Stimulated activated naive CD4-positive, alpha-beta T cell (primary cell): Measurements from ENCODE around the gene SOD1.

Source experiments
- DNase-seq, 6 experiments: peaks; one replicate each; lab custom pipeline; 2025; lab: John Stamatoyannopoulos, UW

The SOD1 gene

DNA sequence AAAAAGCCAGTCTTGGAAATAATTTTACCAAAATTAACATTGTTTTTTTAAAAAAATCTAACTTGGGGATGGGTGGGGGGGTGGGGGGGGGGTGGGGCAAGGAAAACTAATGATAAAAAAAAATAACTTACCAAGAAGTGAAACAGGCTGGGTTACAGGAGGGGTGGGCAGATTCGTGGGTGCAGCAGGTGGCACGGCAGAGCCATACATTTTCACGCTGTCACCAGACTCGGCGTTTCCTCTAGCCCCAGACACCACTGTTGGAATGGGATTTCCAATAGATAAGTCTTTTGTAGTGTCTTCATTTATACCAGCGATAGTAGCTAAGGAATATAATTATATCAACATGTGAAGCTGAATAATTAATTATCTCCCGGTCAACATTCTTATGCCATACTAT is 25.4 kb downstream of the SOD1 start:
- DNase-seq, result no peak

DNA sequence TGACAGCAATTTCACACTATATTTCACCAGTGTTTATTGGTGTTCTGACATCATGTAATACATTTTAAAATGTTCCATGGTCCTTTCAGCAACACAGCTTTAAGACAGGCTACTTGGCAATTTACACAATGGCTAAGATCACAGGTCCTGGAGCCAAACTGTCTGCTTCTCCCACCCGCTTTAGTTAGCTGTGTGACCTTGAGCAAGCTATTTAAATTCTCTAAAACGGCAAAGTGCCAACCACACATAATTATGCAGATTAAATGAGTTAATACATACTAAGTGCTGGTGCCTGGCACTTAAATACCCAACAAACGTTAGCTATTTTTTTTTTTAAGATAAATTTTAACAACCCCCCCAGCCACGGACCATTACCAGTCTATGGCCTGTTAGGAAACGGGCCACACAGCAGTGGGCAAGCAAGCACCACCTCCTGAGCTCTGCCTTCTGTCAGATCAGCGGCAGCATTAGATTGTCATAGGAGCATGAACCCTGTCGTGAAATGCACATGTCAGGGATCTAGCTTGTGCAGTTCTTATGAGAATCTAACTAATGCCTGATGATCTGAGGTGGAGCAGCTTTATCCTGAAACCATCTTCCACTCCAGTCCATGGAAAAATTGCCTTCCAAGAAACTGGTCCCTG is 26.9 kb downstream of the SOD1 start:
- DNase-seq, result no peak

DNA sequence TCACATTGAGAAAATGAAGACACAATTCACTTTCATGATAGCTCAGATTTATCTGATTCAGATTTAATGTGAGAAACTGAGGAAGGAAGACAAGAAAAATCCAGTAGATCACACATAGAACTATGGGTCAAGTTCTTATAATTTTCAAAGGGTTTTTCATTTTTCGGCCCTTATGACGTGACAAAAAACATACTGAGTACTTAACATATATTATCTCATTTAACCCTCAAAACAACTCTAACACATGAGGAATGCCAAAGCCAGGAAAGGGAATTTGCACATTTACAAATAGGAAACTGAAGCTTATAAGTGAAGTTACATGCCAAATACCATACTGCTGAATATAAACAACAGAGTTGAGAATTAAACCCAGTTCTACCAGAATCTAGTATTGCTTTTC is 27.6 kb downstream of the SOD1 start:
- no peak for DNase-seq

DNA sequence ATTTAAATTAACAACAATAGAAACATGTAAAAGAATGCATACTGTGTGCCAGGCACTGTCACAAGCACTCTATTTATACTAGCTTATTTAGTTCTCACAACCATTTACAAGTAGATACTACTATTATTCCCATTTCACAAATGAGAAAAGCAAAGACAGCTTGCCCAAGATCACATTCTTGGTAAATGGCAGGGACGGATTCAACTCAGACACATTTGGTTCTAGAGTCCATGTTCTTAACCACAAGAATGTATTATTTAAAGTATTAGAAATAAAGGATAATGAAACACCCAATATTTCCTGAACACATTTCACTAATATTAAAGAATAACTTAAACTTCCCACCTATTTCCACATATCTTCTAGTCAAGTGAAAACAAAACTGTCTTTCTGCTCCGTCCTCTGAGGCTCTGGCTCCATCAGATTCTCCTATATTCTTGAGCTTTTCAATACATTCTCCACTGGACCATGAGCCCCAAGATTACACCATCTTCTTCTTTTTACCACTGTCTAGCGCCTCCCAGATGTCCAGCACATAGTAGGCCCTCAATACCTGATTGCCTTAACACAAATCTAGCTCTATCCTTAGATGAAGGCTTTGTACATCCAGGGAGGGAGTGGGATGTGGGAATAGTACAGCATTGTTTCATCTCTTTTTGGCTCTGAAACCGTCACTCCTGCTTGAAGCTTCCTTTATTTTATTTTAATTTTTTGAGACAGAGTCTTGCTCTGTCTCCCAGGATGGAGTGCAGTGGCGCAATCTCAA is 29.3 kb downstream of the SOD1 start:
- DNase-seq, result no peak

DNA sequence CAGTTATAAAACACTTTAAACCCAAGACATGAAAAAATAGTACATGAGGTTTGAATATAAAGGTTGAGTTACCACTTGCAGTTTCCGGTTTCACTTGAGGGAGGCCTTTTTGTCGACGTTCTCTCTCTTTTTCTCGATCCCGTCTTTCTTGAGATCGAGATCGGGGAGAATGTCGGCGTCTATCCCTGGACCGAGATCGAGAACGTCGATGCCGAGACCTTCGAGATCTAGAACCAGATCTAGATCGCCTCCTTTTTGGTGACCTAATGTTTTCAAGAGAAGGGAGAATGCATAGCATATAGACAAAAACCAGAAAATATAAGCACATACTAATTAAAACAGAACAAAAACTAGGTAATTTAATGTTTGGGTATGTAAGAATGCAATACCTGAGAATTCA is 33.7 kb downstream of the SOD1 start:
- no peak for DNase-seq

DNA sequence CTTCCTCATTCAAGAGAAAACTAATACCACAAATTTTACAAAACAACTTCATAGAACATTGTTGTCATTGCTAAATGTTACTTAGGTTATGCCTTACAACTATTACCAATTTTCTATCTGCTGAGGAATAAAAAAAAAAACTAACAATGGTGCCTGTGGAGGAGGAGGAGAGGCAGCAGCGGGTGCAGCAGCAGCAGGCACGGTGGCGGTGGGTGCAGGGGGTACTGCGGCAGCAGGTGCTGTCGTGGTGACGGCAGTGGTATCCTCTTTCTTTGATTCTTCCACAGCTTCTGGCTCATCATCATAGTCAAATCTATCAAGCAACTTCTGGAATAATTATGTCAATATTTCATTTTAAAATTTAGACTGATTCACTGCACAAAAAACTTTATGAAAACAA is 36.9 kb downstream of the SOD1 start:
- DNase-seq, result no peak

DNA sequence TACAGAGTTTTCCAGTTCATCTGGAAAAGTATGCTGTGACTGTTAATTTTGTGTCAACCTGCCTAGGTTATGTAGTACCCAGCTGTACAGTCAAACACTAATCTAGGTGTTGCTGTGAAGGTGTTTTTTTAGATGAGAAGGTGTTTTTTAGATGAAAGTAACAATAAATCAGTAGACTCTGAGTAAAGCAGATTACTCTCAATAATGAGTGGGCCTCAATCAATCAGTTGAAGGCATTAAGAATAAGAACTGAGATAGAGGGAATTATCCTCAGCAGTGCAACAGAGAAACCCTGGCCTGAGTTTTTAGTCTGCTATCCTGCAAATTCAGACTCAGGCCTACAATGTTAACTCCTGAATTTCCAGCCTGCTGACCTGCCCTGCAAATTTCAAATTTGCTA is 39.0 kb downstream of the SOD1 start:
- no peak for DNase-seq

DNA sequence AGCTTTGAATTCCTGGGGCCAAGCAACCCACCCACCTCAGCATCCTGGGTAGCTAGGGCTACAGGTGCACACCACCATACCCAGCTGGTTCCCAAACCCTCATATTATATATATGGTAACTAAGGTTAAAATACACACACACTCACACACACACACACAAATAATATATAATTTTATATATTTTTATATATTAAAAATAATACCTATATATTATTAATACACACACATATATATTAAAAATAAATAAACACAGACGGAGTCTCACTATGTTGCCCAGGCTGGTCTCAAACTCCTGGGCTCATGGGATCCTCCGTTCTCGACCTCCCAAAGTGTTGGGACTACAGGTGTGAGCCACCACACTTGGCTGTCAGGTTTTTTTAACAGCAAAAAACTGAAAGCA is 40.5 kb downstream of the SOD1 start:
- no peak for DNase-seq

DNA sequence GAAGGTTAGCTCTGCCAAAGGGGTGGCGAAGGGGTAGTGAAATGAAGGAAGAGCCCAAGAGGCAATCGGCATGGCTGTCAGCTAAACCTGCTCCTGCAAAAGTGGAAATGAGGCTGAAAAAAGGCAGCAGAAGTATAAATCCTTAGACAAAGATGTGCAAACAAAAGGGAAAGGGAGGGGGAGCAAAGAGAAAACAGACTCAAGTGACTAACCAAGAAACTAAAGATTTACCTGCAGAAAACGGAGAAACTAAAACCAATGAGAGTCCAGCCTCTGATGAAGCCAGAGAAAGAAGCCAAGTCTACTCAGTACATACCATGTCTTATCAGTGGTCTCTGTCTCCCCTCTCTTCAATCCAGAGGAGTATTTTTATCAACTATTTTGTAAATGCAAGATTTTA is 47.1 kb downstream of the SOD1 start:
- no peak for DNase-seq

DNA sequence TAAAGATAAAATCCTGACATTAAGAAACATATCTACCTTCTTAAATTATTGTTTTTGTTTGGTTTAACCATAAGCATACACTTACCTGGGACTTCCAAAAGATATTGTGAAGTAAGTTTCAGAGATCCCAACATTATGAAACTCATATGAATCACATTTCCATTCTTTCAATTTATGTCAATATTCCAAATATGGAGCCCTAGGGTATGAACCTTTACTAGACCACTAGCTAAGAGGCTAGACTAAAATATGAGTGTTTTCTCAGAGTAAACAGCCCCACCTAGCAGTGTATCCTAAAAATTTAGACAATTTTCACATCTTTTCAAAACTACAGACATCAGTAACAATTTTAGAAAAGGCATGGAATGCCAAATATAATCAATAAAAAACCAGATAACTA is 48.0 kb downstream of the SOD1 start:
- no peak for DNase-seq

DNA sequence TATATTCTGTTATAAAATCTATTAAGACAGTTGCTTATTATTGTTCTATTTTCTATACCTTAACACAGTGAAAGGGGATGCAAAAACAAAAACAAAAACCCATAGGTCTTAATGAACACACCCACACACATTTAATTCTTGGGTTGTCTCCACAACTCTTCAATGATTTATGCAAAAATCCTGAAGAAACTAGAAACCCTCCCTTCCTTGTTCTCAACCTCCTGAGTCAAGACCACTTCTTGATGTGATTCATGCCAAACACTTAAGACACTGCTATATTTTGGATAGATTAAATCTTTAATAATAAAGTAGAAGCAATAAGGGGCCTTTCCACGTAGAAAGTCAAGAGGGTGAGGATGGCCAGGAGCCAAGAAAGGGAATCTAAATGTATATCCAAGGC is 49.0 kb downstream of the SOD1 start:
- no peak for DNase-seq

DNA sequence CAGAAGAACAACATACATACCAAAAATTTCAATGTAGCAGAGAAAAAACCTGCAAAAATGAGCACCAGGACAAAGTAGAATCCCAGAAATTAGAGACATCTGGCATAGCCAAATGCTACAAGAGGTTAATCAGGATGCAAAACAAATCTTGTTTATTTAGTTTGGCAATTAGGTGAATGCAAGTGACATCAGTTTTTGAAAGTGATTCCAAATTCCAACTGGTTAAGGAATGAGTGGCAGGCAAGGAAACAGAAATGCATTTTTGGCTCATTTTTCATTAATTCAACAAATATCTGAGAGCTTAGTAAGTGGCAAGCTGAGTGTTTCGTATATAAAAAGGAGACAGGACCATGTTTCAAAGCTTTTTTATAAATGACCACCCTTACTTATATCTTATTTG is 51.1 kb downstream of the SOD1 start:
- DNase-seq, result no peak

DNA sequence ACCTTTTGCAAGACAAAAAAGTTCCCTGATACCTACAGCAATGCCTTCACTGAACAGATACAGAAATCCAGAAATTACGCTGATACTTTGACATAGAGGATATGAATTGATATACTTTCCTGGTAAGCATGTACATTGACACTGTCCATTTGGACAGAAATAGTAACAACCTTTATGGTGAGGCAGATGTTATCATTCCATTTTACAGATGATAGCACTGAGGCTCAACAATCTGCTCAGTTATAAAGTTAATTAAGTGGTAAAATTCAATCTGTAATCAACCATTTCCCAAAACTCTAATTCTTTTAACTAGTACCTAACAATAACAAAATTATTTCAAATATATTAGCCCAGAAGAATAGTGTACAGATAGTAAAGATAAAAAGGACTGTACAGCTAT is 51.8 kb downstream of the SOD1 start:
- DNase-seq, result no peak

DNA sequence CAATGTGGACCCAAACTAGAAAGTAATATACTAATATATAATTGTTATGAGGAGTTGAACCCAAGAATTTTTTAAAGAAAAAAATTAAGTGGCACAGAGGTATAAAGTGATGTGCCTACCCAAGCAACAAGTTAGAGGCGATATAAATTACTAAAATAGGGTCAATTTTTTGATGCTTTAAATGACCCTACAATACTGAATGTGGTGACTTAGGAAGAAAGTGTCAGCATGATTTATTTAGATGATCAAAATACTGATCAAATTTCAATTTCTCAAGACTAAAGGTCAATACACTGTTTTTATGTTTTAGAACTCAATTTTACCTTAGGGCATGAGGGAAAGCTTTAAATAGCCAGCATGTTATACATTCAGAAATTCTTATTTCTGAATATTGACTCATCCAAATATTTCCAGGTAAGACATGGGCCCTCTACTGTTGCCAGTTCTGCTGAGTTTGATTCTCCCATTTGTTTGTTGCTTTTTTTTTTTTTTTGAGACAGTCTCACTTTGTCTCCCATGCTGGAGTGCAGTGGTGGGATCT is 52.3 kb downstream of the SOD1 start:
- no peak for DNase-seq

DNA sequence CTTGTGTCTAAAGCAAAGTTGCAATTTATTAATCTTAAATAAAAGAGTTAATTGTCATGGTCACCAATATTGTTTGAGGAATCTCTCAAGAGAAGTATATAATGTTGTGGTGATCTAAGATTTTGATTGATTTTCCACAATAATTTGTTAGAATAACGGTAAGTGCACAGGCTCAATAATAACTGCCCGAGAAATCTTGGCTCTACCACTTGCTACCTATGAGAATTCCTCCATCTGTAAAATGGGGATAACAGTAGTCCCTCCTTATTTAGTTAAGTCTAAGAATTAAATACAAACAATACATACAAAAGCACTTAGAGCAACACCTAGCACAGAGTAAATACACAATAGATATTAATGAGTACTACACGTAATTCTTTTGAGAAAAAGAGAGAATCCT is 53.6 kb downstream of the SOD1 start:
- no peak for DNase-seq

DNA sequence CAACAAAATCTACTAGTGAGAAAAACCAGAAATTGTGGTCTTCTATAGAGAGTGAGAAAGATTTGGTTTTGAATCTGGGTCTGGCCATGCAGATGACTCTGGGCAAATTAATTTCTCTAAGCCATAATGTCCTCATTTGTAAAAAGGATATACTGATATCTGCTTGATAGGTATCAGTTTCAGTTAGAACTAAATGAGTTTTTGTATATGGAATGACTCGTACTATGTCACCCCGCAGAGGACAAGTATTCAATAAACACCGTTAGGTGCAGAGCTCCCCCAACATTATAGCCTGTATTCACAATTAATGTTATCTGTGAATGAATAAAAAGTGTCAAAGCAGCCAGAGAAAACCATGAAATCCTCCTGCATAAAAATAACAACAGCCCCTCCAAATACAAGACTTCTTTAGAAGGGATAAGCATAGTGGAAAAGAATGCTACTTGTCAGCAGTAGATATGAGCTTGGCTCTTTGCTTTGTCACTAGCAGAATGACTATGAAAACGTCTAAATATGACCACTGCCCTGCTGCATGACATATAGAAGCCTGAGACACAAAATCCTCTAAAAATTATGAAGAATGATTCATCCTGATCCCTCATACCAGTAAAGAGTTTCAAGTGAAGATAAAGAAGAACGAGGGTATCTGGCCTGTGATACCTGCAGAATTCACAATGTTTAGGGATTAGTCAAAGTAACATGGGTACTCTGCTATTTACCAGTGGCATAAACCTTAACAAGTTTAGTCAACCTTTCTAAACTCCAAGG is 54.7 kb downstream of the SOD1 start:
- no peak for DNase-seq

DNA sequence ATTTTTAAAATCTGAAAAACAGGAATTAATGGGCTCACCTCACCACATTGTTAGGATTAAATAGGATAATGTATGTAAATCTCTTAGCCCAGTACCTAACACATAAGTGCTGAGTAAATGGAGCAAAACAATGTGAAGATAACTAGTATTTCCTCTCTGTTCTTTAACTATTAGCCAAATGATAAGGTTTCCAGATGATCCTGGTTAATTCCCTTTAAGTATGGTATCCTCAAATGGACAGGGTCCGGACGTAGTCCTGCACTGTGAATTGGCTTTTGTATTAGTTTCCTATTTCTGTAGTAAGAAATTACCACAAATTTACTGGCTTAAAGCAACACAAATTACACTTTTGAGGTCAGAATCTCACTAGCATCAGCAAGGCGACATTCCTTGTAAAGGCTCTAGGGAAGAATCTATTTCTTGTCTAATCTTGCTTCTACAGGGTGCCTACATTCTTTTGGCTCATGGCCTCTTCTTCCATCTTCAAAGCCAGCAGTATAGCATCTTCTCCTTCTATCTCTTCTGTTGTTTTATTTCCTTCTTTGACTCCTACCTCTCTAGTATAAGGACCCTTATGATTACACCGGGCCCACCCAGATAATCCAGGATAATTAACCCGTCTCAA is 55.4 kb downstream of the SOD1 start:
- DNase-seq, result no peak

DNA sequence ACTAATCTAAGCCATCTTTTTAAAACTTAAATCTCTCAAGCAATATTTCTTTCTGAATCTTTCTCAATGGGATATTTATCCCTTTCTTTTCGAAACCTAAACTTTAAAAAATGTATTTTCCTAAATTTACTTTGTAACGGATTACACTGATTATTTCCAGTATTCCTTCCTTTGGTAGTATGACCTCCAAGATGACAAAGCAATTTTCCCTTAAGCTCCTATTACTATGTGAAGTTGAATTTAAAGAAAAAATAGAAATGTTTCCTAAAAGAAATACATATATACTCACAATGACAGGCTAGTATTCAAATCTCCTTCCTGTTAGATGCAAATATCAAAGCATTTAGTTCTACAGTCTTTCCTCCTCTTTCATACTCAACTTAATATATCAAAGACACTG is 56.6 kb downstream of the SOD1 start:
- no peak for DNase-seq
